ENCODE results near the gene SERPINE2. TPM values are rescaled to one million over a fixed set of nuclear protein-coding genes. Genes with fewer than 3 reads are reported as not detected.

Gene SERPINE2
- total and polyA plus RNA-seq, 7 donors: 3.6 to 31.9 (median 8.6) TPM

DNA sequence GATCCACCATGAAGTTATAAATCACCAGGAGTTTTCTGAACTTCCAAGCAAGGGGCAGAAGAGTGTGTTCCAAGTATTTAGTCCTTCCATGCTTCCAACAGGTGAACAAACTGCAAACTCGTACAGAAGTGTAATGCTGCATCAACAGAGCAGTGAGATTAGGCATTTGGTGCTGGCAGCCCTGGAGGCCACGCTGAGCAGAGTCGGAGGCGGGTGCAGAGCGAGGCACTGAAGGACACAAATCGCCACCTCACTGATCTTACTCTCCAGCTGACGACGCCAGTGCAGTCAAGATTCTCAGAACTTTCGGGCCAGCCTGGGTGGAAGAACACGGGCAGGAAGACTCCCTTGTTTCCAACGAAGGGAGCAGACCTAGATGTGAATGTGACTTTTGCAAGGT lies 39.2 kb downstream of the SERPINE2 start:
- no peak for DNase-seq
- H3K36me3 ChIP-seq: no peaks in the 10 kb centered on the region
- TF ChIP-seq POLR2AphosphoS5 (IDR thresholded peaks at IDR 0.05) (no peak), CTCF (IDR thresholded peaks at IDR 0.05) (no peak), EP300 (IDR thresholded peaks at IDR 0.05) (no peak), POLR2A (IDR thresholded peaks at IDR 0.05) (no peak)
- no peak overlapping the region for H3K4me3 ChIP-seq
- WGBS, 2 donors: 94 to 95% methylated on average over 11 of the region's 11 CpGs
- no peak overlapping the region for H3K27ac ChIP-seq
- intact Hi-C loops (cut with DNase I): no loop called here
- H3K9me3 ChIP-seq: no peaks in the 10 kb centered on the region
- no peaks in the 10 kb centered on the region for H3K27me3 ChIP-seq
- no peaks in the 10 kb centered on the region for H3K4me1 ChIP-seq

- Histone ChIP-seq H3K27ac (no peak overlapping the region), H3K27me3 (no peaks in the 10 kb centered on the region), H3K9me3 (no peaks in the 10 kb centered on the region), H3K4me1 (peaks cover 0 to 3% (median under 1%) of the 10 kb centered on the region in 4 donors), H3K4me3 (no peak overlapping the region), H3K36me3 (no peaks in the 10 kb centered on the region)
- intact Hi-C loops (cut with DNase I): no loop called here
- no peak for DNase-seq
- TF ChIP-seq EP300 (IDR thresholded peaks at IDR 0.05) (no peak), POLR2A (IDR thresholded peaks at IDR 0.05) (no peak), CTCF (IDR thresholded peaks at IDR 0.05) (no peak), POLR2AphosphoS5 (IDR thresholded peaks at IDR 0.05) (no peak)
- 71 to 90% methylated on average over 2 of the region's 2 CpGs for WGBS, 2 donors
Measured at GRCh38 chr2:223998948-223999347, 40.1 kb downstream of the SERPINE2 start.

GRCh38 chr2:223997938-223998337 lies 41.1 kb downstream of the SERPINE2 start:
- Histone ChIP-seq H3K4me3 (no peak overlapping the region), H3K27me3 (no peaks in the 10 kb centered on the region), H3K4me1 (peaks cover 0 to 6% (median 2%) of the 10 kb centered on the region in 4 donors), H3K9me3 (no peaks in the 10 kb centered on the region), H3K36me3 (no peaks in the 10 kb centered on the region), H3K27ac (no peak overlapping the region)
- intact Hi-C loops (cut with DNase I): no loop called here
- WGBS, 2 donors: 85 to 88% methylated on average over 5 of the region's 5 CpGs
- no peak for DNase-seq
- TF ChIP-seq POLR2AphosphoS5 (IDR thresholded peaks at IDR 0.05): no peak
- no peak for TF ChIP-seq EP300 (IDR thresholded peaks at IDR 0.05)

- H3K4me3 ChIP-seq: no peak overlapping the region
- intact Hi-C loops (cut with DNase I): no loop called here
- TF ChIP-seq POLR2AphosphoS5 (IDR thresholded peaks at IDR 0.05): no peak
- no peak for TF ChIP-seq EP300 (IDR thresholded peaks at IDR 0.05)
- TF ChIP-seq CTCF (IDR thresholded peaks at IDR 0.05): no peak
- TF ChIP-seq POLR2A (IDR thresholded peaks at IDR 0.05): no peak
- no peaks in the 10 kb centered on the region for H3K36me3 ChIP-seq
- DNase-seq: no peak
- peaks cover 0 to 6% (median 2%) of the 10 kb centered on the region in 4 donors for H3K4me1 ChIP-seq
- H3K27me3 ChIP-seq: no peaks in the 10 kb centered on the region
- H3K27ac ChIP-seq: no peak overlapping the region
- 80 to 84% methylated on average over 6 of the region's 6 CpGs for WGBS, 2 donors
- no peaks in the 10 kb centered on the region for H3K9me3 ChIP-seq
Measured at GRCh38 chr2:223996391-223996790, 42.7 kb downstream of the SERPINE2 start.

GRCh38 chr2:223995569-223995968 lies 43.5 kb downstream of the SERPINE2 start:
- Histone ChIP-seq H3K36me3 (no peaks in the 10 kb centered on the region), H3K9me3 (no peaks in the 10 kb centered on the region), H3K4me1 (peaks cover 0 to 6% (median 2%) of the 10 kb centered on the region in 4 donors), H3K4me3 (no peak overlapping the region), H3K27ac (no peak overlapping the region), H3K27me3 (no peaks in the 10 kb centered on the region)
- DNase-seq: no peak
- intact Hi-C loops (cut with DNase I): no loop called here
- TF ChIP-seq POLR2A (IDR thresholded peaks at IDR 0.05): no peak
- TF ChIP-seq POLR2AphosphoS5 (IDR thresholded peaks at IDR 0.05): no peak
- TF ChIP-seq CTCF (IDR thresholded peaks at IDR 0.05): no peak
- TF ChIP-seq EP300 (IDR thresholded peaks at IDR 0.05): no peak
- 87 to 90% methylated on average over 5 of the region's 5 CpGs for WGBS, 2 donors

Measured in sigmoid colon (tissue), 7 donors.